GM23248 (cell line): ENCODE measurements around the gene OR11A1. TPM values are rescaled to one million over a fixed set of nuclear protein-coding genes. Genes with fewer than 3 reads are reported as not detected.
"Not testable (repeated sequence)": the region's sequence is repeated elsewhere in the genome, so short reads cannot be mapped to it uniquely, and the experiment has no call there.

Experiments
- DNase-seq: peaks from one replicate; pipeline ENCODE4 v3.0.0-alpha.2; 2015
- H2AFZ ChIP-seq: fragments of 200-600 bp; sonication (generic); 2 replicates; pipeline ENCODE4 v1.6.1; 2016; ENCODE audit warnings: antibody characterized with exemption
- H3F3A ChIP-seq: fragments of 200-600 bp; sonication (generic); 2 replicates; pipeline ENCODE4 v1.6.1; 2016; ENCODE audit warnings: mild to moderate bottlenecking, antibody characterized with exemption, mixed run types; ENCODE audit not compliant: insufficient read depth
- H3K27ac ChIP-seq: fragments of 200-600 bp; sonication (generic); 2 replicates; pipeline ENCODE4 v1.5.1; 2016; ENCODE audit warnings: mild to moderate bottlenecking
- H3K27me3 ChIP-seq: fragments of 200-600 bp; sonication (generic); replicated peaks from 2 replicates; pipeline ENCODE4 v1.6.1; 2016; ENCODE audit warnings: mild to moderate bottlenecking; ENCODE audit not compliant: insufficient read depth
- H3K36me3 ChIP-seq: fragments of 200-600 bp; sonication (generic); 2 replicates; pipeline ENCODE4 v1.6.1; 2016; ENCODE audit warnings: low read depth, mild to moderate bottlenecking
- H3K4me1 ChIP-seq: fragments of 200-600 bp; sonication (generic); 2 replicates; pipeline ENCODE4 v1.6.1; 2016; ENCODE audit warnings: mild to moderate bottlenecking; ENCODE audit not compliant: insufficient read depth
- H3K4me2 ChIP-seq: fragments of 200-600 bp; sonication (generic); one replicate; pipeline ENCODE4 v1.6.1; 2016; ENCODE audit warnings: mild to moderate bottlenecking; ENCODE audit not compliant: unreplicated experiment
- H3K4me3 ChIP-seq: fragments of 200-600 bp; sonication (generic); 2 replicates; pipeline ENCODE4 v1.5.1; 2016; ENCODE audit warnings: mild to moderate bottlenecking
- H3K79me2 ChIP-seq: fragments of 200-600 bp; sonication (generic); 2 replicates; pipeline ENCODE4 v1.6.1; 2016; ENCODE audit warnings: mild to moderate bottlenecking; ENCODE audit not compliant: insufficient read depth
- H3K9ac ChIP-seq: fragments of 200-600 bp; sonication (generic); 2 replicates; pipeline ENCODE4 v1.6.1; 2016; ENCODE audit warnings: mild to moderate bottlenecking
- H3K9me2 ChIP-seq: fragments of 200-600 bp; sonication (generic); 2 replicates; pipeline ENCODE4 v1.6.1; 2016; ENCODE audit warnings: mixed run types, mild to moderate bottlenecking, moderate library complexity; ENCODE audit not compliant: insufficient read depth
- H3K9me3 ChIP-seq: fragments of 200-600 bp; sonication (generic); one replicate; pipeline ENCODE4 v1.6.1; 2017; ENCODE audit warnings: low read depth
- H4K20me1 ChIP-seq: fragments of 200-600 bp; sonication (generic); 2 replicates; pipeline ENCODE4 v1.6.0; 2016; ENCODE audit not compliant: insufficient read depth
- EZH2 ChIP-seq: fragments of 200-600 bp; sonication (generic); IDR thresholded peaks from 2 replicates; pipeline ENCODE4 v1.6.1; 2018; ENCODE audit warnings: antibody characterized with exemption, mild to moderate bottlenecking; ENCODE audit not compliant: insufficient read depth, poor library complexity, severe bottlenecking
- EZH2phosphoT487 ChIP-seq: fragments of 200-600 bp; sonication (generic); IDR thresholded peaks from 2 replicates; pipeline ENCODE4 v1.6.1; 2018; ENCODE audit warnings: antibody characterized with exemption, moderate library complexity, mild to moderate bottlenecking, low read depth; ENCODE audit not compliant: insufficient read depth
- WGBS, 2 experiments: methylation state at CpG; one replicate each; pipeline ENCODE4 v1.1.6; 2015 to 2017; ENCODE audit warnings: low lambda C conversion rate in 2 of 2, low coverage in 1 of 2; ENCODE audit errors: missing lambda C conversion rate in 2 of 2; 5-methylcytosine and 5-hydroxymethylcytosine counted together
- in situ Hi-C: fragments of 300-500 bp; cut with MboI; formaldehyde crosslinking; loops from 2 replicates; pipeline ENCODE4 v1.15.0; 2020
- polyA plus RNA-seq: library from polyadenylated mRNA; unstranded; fragments of >200 nt; fragmentation: Nextera tagmentation; extraction: Ambion mirVana; gene quantifications from 2 replicates; pipeline ENCODE4 v1.2.1, GENCODE V29; 2016
- total RNA-seq: library from RNA; depleted of rRNA; stranded (reverse); fragments of >200 nt; shearing (Covaris generic); gene quantifications from 2 replicates; pipeline ENCODE4 v1.2.3, GENCODE V29; 2014

OR11A1 gene
- total and polyA plus RNA-seq, 2 experiments from 2014 or later: not detected

- no peak for TF ChIP-seq EZH2
- TF ChIP-seq EZH2phosphoT487: no peak
- in situ Hi-C loops: no loop called here
Measured at GRCh38 chr6:29442719-29443118, 14.2 kb downstream of the OR11A1 start.

GRCh38 chr6:29439006-29439405 lies 17.9 kb downstream of the OR11A1 start, which contains the start of gene OR10C1:
Gene OR10C1 (plus strand): TSS chr6:29439306. CDS start chr6:29440016, 710 bp downstream.
- Histone ChIP-seq H3K79me2 (no peaks in the 10 kb centered on the region), H3K4me2 (no peak within 1 kb of the TSS), H3K27me3 (no peaks in the 10 kb centered on the region), H3F3A (no peaks in the 10 kb centered on the region), H3K4me3 (no peak within 1 kb of the TSS), H3K4me1 (no peaks in the 10 kb centered on the region), H3K36me3 (no peaks in the 10 kb centered on the region), H3K9me3 (no peaks in the 10 kb centered on the region), H3K9me2 (no peaks in the 10 kb centered on the region), H2AFZ (no peak within 1 kb of the TSS), H3K27ac (no peak within 1 kb of the TSS), H4K20me1 (no peaks in the 10 kb centered on the region), H3K9ac (no peak within 1 kb of the TSS)
- in situ Hi-C loops: no loop called here
- no peak for DNase-seq
- TF ChIP-seq EZH2: no peak
- no peak for TF ChIP-seq EZH2phosphoT487

More at GRCh38 chr6:29442719-29443118, 14.2 kb downstream of the OR11A1 start:
- WGBS, 2 experiments: 6 to 8% methylated on average over 1 of the region's 1 CpG
- H3K4me1 ChIP-seq: no peaks in the 10 kb centered on the region
- H3K27me3 ChIP-seq: no peaks in the 10 kb centered on the region
- no peaks in the 10 kb centered on the region for H4K20me1 ChIP-seq
- H3K4me2 ChIP-seq: no peak overlapping the region
- H3K79me2 ChIP-seq: no peaks in the 10 kb centered on the region
- no peaks in the 10 kb centered on the region for H3F3A ChIP-seq
- H3K9me2 ChIP-seq: no peaks in the 10 kb centered on the region
- DNase-seq: no peak
- H3K9me3 ChIP-seq: no peaks in the 10 kb centered on the region
- H3K9ac ChIP-seq: no peak overlapping the region
- H3K4me3 ChIP-seq: no peak overlapping the region
- H3K36me3 ChIP-seq: no peaks in the 10 kb centered on the region
- H3K27ac ChIP-seq: no peak overlapping the region
- H2AFZ ChIP-seq: no peak overlapping the region

DNA sequence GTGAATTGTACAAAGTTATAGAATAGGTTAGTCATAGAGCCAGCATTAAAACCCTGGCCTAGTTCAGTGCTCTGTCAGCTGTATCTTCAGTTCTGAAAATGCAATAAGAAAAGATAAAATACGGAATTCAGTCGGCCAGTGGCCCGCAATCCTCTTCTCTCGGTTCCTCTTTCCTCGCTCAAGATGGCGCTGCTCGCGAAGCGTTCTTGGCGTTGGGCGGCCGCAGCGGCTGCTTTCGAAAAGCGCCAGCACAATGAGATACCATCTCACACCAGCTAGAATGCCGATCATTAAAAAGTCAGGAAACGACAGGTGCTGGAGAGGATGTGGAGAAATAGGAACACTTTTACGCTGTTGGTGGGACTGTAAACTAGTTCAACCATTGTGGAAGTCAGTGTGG lies 20.1 kb downstream of the OR11A1 start:
- H3K9ac ChIP-seq, H3K79me2 ChIP-seq, H3K4me2 ChIP-seq, H3K9me2 ChIP-seq, H3K4me3 ChIP-seq, H3K27ac ChIP-seq, in situ Hi-C loops, H2AFZ ChIP-seq, H3K36me3 ChIP-seq, H3K9me3 ChIP-seq, H4K20me1 ChIP-seq, H3K4me1 ChIP-seq, H3K27me3 ChIP-seq, H3F3A ChIP-seq, DNase-seq: not testable (repeated sequence)
- WGBS, 2 experiments: 57 to 68% methylated on average over 18 of the region's 18 CpGs

- in situ Hi-C loops: no loop called here
- H3K9me2 ChIP-seq: no peaks in the 10 kb centered on the region
- H3K4me1 ChIP-seq: no peaks in the 10 kb centered on the region
- DNase-seq: no peak
- H3K36me3 ChIP-seq: no peaks in the 10 kb centered on the region
- H3F3A ChIP-seq: no peaks in the 10 kb centered on the region
- 18 to 24% methylated on average over 3 of the region's 3 CpGs for WGBS, 2 experiments
- no peaks in the 10 kb centered on the region for H4K20me1 ChIP-seq
- H3K4me3 ChIP-seq: no peak overlapping the region
- no peaks in the 10 kb centered on the region for H3K9me3 ChIP-seq
- no peaks in the 10 kb centered on the region for H3K27me3 ChIP-seq
- no peak overlapping the region for H3K27ac ChIP-seq
- no peaks in the 10 kb centered on the region for H3K79me2 ChIP-seq
- H3K4me2 ChIP-seq: no peak overlapping the region
- H2AFZ ChIP-seq: no peak overlapping the region
- no peak overlapping the region for H3K9ac ChIP-seq
- TF ChIP-seq EZH2: no peak
- TF ChIP-seq EZH2phosphoT487: no peak
Measured at GRCh38 chr6:29426654-29427053, 30.2 kb downstream of the OR11A1 start.

GRCh38 chr6:29425075-29425474 lies 31.8 kb downstream of the OR11A1 start:
- Histone ChIP-seq H2AFZ (no peak overlapping the region), H3K4me1 (no peaks in the 10 kb centered on the region), H3K27ac (no peak overlapping the region), H3K27me3 (no peaks in the 10 kb centered on the region), H3F3A (no peaks in the 10 kb centered on the region), H3K36me3 (no peaks in the 10 kb centered on the region), H3K9me2 (no peaks in the 10 kb centered on the region), H3K4me2 (no peak overlapping the region), H3K4me3 (no peak overlapping the region), H4K20me1 (no peaks in the 10 kb centered on the region), H3K79me2 (no peaks in the 10 kb centered on the region), H3K9me3 (no peaks in the 10 kb centered on the region), H3K9ac (no peak overlapping the region)
- in situ Hi-C loops: no loop called here
- DNase-seq: no peak
- WGBS, 2 experiments: 0 to 4% methylated on average over 1 of the region's 1 CpG
- TF ChIP-seq EZH2phosphoT487: no peak
- TF ChIP-seq EZH2: no peak
